ENCODE measurements around the gene TRPC4AP.

Gene TRPC4AP

GRCh38 chr20:35134472-35134871 lies 41.9 kb upstream of the TRPC4AP start:
- H3F3A ChIP-seq (ENCODE audit: insufficient read depth) = no peaks in the 10 kb centered on the region
- no peaks in the 10 kb centered on the region for H3K36me3 ChIP-seq (ENCODE audit: low read length)
- no peak overlapping the region for H2AFZ ChIP-seq (ENCODE audit: low read depth, low read length, severe bottlenecking)
- TF ChIP-seq EZH2phosphoT487 (conservative IDR thresholded peaks at IDR 0.05; ENCODE audit: low read length) = no peak
- TF ChIP-seq, protein P1, sequence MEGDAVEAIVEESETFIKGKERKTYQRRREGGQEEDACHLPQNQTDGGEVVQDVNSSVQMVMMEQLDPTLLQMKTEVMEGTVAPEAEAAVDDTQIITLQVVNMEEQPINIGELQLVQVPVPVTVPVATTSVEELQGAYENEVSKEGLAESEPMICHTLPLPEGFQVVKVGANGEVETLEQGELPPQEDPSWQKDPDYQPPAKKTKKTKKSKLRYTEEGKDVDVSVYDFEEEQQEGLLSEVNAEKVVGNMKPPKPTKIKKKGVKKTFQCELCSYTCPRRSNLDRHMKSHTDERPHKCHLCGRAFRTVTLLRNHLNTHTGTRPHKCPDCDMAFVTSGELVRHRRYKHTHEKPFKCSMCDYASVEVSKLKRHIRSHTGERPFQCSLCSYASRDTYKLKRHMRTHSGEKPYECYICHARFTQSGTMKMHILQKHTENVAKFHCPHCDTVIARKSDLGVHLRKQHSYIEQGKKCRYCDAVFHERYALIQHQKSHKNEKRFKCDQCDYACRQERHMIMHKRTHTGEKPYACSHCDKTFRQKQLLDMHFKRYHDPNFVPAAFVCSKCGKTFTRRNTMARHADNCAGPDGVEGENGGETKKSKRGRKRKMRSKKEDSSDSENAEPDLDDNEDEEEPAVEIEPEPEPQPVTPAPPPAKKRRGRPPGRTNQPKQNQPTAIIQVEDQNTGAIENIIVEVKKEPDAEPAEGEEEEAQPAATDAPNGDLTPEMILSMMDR (IDR thresholded peaks at IDR 0.05; ENCODE audit: insufficient read depth, low read length, poor library complexity, severe bottlenecking) = no peak
- no peak overlapping the region for H3K4me3 ChIP-seq (ENCODE audit: insufficient read depth, low read length, poor library complexity, severe bottlenecking)
- no peaks in the 10 kb centered on the region for H3K9me2 ChIP-seq (replicated peaks; ENCODE audit: insufficient read depth, low read length)
- H3K9ac ChIP-seq (ENCODE audit: low read length) = no peak overlapping the region
- no peaks in the 10 kb centered on the region for H4K20me1 ChIP-seq (ENCODE audit: low read depth, low read length)
- no peaks in the 10 kb centered on the region for H3K9me3 ChIP-seq (ENCODE audit: insufficient read depth, low read length)
- H3K4me2 ChIP-seq (ENCODE audit: low read depth, low read length, poor library complexity, severe bottlenecking) = no peak overlapping the region
- no peaks in the 10 kb centered on the region for H3K27me3 ChIP-seq (ENCODE audit: low read length)
- H3K79me2 ChIP-seq (ENCODE audit: insufficient read depth, low read length) = no peaks in the 10 kb centered on the region
- no peak overlapping the region for H3K27ac ChIP-seq (ENCODE audit: low read depth, low read length)

GRCh38 chr20:35133735-35134134 lies 41.1 kb upstream of the TRPC4AP start:
- Histone ChIP-seq H2AFZ (ENCODE audit: low read depth, low read length, severe bottlenecking) (no peak overlapping the region), H3K27me3 (ENCODE audit: low read length) (no peaks in the 10 kb centered on the region), H3K9me3 (ENCODE audit: insufficient read depth, low read length) (no peaks in the 10 kb centered on the region), H3K9me2 (replicated peaks; ENCODE audit: insufficient read depth, low read length) (no peaks in the 10 kb centered on the region), H3K4me2 (ENCODE audit: low read depth, low read length, poor library complexity, severe bottlenecking) (no peak overlapping the region), H3K9ac (ENCODE audit: low read length) (no peak overlapping the region), H4K20me1 (ENCODE audit: low read depth, low read length) (no peaks in the 10 kb centered on the region), H3K36me3 (ENCODE audit: low read length) (no peaks in the 10 kb centered on the region), H3F3A (ENCODE audit: insufficient read depth) (no peaks in the 10 kb centered on the region), H3K4me3 (ENCODE audit: insufficient read depth, low read length, poor library complexity, severe bottlenecking) (no peak overlapping the region), H3K27ac (ENCODE audit: low read depth, low read length) (no peak overlapping the region), H3K79me2 (ENCODE audit: insufficient read depth, low read length) (no peaks in the 10 kb centered on the region)
- TF ChIP-seq, protein P1 (IDR thresholded peaks at IDR 0.05; ENCODE audit: insufficient read depth, low read length, poor library complexity, severe bottlenecking) = no peak

DNA sequence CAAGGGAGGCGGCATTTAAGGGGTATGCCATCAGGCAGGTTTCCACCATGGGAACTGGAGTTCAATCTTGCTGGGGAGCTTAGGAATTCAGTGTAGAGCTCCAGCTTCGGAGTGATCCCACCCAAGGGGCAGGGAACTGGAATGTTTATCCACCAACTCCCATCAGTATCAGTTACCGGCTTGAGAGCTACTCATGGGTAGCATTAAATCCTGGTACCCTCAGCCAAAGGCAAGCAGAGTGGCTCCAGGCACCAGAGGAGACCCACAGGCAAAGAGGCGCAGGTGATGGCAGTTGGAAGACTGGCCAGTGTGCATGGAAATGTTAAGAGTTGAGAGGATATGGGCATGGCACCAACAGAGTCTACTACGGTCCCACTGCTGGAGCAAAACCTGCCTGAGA lies 40.4 kb upstream of the TRPC4AP start:
- TF ChIP-seq EZH2phosphoT487 (conservative IDR thresholded peaks at IDR 0.05; ENCODE audit: low read length) = no peak
- TF ChIP-seq, protein P1 (IDR thresholded peaks at IDR 0.05; ENCODE audit: insufficient read depth, low read length, poor library complexity, severe bottlenecking) = no peak
- Histone ChIP-seq H3K4me2 (ENCODE audit: low read depth, low read length, poor library complexity, severe bottlenecking) (no peak overlapping the region), H3K9ac (ENCODE audit: low read length) (no peak overlapping the region), H3F3A (ENCODE audit: insufficient read depth) (no peaks in the 10 kb centered on the region), H3K9me3 (ENCODE audit: insufficient read depth, low read length) (no peaks in the 10 kb centered on the region), H3K4me3 (ENCODE audit: insufficient read depth, low read length, poor library complexity, severe bottlenecking) (no peak overlapping the region), H3K36me3 (ENCODE audit: low read length) (no peaks in the 10 kb centered on the region), H3K27me3 (ENCODE audit: low read length) (no peaks in the 10 kb centered on the region), H3K79me2 (ENCODE audit: insufficient read depth, low read length) (no peaks in the 10 kb centered on the region), H4K20me1 (ENCODE audit: low read depth, low read length) (no peaks in the 10 kb centered on the region), H3K27ac (ENCODE audit: low read depth, low read length) (no peak overlapping the region), H2AFZ (ENCODE audit: low read depth, low read length, severe bottlenecking) (no peak overlapping the region), H3K9me2 (replicated peaks; ENCODE audit: insufficient read depth, low read length) (no peaks in the 10 kb centered on the region)

DNA sequence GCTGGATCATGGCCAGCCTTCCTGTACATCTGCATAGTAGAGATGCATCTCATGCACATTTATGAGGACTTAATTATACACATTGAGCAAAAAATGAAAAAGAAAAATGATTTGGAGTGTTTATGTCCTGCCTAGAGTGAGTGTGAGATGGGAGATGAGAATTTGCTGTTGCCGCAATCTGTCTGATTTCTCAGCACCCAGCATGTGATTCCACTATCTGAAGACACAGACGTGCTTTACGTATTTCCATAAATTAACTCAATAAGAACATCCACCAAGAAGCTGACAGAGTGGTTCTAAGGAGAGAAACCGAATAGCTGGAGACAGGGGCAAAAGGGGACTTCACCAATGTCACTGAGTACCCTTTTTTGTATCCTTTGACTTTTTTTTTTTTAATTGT lies 39.3 kb upstream of the TRPC4AP start:
- no peaks in the 10 kb centered on the region for H3K9me2 ChIP-seq (replicated peaks; ENCODE audit: insufficient read depth, low read length)
- no peaks in the 10 kb centered on the region for H3K79me2 ChIP-seq (ENCODE audit: insufficient read depth, low read length)
- no peaks in the 10 kb centered on the region for H3K27me3 ChIP-seq (ENCODE audit: low read length)
- H3K9ac ChIP-seq (ENCODE audit: low read length) = no peak overlapping the region
- no peak overlapping the region for H3K27ac ChIP-seq (ENCODE audit: low read depth, low read length)
- H3K36me3 ChIP-seq (ENCODE audit: low read length) = 0 out of 2 replicates have a peak, but pooled peaks cover 4% of the 10 kb centered on the region
- no peaks in the 10 kb centered on the region for H4K20me1 ChIP-seq (ENCODE audit: low read depth, low read length)
- TF ChIP-seq EZH2phosphoT487 (conservative IDR thresholded peaks at IDR 0.05; ENCODE audit: low read length) = no peak
- TF ChIP-seq, protein P1 (IDR thresholded peaks at IDR 0.05; ENCODE audit: insufficient read depth, low read length, poor library complexity, severe bottlenecking) = no peak
- H3K4me3 ChIP-seq (ENCODE audit: insufficient read depth, low read length, poor library complexity, severe bottlenecking) = no peak overlapping the region
- no peaks in the 10 kb centered on the region for H3F3A ChIP-seq (ENCODE audit: insufficient read depth)
- H3K9me3 ChIP-seq (ENCODE audit: insufficient read depth, low read length) = no peaks in the 10 kb centered on the region
- H3K4me2 ChIP-seq (ENCODE audit: low read depth, low read length, poor library complexity, severe bottlenecking) = no peak overlapping the region
- no peak overlapping the region for H2AFZ ChIP-seq (ENCODE audit: low read depth, low read length, severe bottlenecking)

Data from SU-DHL-6 (cell line).